Choroid plexus epithelial cell (primary cell): ENCODE measurements around the gene SRC.

ENCODE experiments used
- DNase-seq: peaks from one replicate; pipeline ENCODE4 v3.0.0-alpha.2; 2010; ENCODE audit warnings: low read depth
- H3K4me3 ChIP-seq: 2 replicates; pipeline ENCODE4 v1.5.1; 2011; ENCODE audit warnings: low read depth, mild to moderate bottlenecking, control low read depth, low read length, moderate library complexity
- TF ChIP-seq, protein P1 (sequence below): conservative IDR thresholded peaks from 2 replicates; pipeline ENCODE4 v1.5.1; 2011; ENCODE audit warnings: low read depth, mild to moderate bottlenecking, control low read depth, inconsistent platforms, low read length, moderate library complexity

SRC gene

DNA sequence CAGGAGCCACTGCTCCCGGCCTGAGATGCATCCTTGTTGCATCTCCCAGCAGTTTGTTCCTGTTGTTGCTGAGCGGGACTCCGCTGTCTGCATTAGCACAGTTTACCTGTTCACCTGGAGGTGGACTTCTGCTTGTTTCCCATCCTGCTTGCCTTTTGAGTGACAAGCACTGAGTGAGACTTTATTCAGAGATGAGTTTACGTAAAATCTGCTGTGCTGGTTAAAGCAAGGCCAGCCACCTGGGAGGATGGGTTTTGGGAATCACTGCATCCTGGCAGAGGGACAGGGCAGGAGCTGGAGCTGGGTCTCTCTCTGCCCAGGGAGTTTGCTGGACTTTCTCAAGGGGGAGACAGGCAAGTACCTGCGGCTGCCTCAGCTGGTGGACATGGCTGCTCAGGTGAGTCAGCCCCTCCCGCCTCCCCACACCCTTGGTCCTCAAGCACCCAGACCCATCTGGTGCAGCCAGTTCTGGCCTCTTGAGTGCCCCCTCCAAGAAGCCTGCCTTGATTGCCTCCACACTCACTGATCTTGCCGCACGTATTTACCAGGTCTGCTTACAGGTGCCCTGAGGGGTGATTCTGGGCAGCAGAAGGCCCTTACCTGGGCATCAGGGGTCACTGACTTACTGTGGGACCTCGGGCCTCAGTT lies 55.5 kb downstream of the SRC start:
- TF ChIP-seq, protein P1, sequence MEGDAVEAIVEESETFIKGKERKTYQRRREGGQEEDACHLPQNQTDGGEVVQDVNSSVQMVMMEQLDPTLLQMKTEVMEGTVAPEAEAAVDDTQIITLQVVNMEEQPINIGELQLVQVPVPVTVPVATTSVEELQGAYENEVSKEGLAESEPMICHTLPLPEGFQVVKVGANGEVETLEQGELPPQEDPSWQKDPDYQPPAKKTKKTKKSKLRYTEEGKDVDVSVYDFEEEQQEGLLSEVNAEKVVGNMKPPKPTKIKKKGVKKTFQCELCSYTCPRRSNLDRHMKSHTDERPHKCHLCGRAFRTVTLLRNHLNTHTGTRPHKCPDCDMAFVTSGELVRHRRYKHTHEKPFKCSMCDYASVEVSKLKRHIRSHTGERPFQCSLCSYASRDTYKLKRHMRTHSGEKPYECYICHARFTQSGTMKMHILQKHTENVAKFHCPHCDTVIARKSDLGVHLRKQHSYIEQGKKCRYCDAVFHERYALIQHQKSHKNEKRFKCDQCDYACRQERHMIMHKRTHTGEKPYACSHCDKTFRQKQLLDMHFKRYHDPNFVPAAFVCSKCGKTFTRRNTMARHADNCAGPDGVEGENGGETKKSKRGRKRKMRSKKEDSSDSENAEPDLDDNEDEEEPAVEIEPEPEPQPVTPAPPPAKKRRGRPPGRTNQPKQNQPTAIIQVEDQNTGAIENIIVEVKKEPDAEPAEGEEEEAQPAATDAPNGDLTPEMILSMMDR, result no peak
- no peak overlapping the region for H3K4me3 ChIP-seq
- no peak for DNase-seq

DNA sequence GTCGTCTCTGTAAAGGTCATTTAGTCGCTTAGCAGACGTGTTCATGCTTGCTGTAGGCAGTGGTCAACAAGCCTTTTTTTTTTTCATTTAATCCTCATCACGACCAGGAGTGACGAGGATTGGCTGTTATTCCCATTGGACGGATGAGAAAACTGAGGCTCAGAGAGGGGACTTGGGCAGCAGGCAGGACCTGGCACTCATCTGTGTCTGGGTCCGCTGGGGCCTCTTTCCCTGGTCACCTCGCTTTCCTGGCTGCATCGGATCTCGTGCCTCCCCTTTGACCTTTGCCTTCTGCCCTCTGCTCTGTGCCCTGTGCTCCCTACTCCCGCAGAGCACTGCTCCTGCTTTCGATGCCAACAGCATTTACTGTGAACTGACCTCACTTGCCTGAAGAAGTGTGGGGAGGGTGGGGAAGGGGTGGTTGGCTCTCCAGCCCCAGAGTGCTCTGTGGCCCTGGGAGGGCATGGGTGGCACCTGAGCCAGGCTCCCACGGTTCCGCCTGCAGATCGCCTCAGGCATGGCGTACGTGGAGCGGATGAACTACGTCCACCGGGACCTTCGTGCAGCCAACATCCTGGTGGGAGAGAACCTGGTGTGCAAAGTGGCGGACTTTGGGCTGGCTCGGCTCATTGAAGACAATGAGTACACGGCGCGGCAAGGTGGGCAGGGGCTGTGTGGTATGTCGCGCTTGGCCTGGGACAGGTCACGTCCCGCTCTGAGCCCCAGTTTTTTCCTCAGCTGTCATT lies 56.2 kb downstream of the SRC start:
- DNase-seq, result no peak
- TF ChIP-seq, protein P1, result no peak
- H3K4me3 ChIP-seq, result no peak overlapping the region

DNA sequence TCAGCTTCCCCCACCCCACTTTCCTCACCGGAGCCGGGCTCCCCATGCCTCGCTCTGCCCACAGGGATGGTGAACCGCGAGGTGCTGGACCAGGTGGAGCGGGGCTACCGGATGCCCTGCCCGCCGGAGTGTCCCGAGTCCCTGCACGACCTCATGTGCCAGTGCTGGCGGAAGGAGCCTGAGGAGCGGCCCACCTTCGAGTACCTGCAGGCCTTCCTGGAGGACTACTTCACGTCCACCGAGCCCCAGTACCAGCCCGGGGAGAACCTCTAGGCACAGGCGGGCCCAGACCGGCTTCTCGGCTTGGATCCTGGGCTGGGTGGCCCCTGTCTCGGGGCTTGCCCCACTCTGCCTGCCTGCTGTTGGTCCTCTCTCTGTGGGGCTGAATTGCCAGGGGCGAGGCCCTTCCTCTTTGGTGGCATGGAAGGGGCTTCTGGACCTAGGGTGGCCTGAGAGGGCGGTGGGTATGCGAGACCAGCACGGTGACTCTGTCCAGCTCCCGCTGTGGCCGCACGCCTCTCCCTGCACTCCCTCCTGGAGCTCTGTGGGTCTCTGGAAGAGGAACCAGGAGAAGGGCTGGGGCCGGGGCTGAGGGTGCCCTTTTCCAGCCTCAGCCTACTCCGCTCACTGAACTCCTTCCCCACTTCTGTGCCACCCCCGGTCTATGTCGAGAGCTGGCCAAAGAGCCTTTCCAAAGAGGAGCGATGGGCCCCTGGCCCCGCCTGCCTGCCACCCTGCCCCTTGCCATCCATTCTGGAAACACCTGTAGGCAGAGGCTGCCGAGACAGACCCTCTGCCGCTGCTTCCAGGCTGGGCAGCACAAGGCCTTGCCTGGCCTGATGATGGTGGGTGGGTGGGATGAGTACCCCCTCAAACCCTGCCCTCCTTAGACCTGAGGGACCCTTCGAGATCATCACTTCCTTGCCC lies 57.4 kb downstream of the SRC start:
- TF ChIP-seq, protein P1, result no peak
- no peak overlapping the region for H3K4me3 ChIP-seq
- no peak for DNase-seq

DNA sequence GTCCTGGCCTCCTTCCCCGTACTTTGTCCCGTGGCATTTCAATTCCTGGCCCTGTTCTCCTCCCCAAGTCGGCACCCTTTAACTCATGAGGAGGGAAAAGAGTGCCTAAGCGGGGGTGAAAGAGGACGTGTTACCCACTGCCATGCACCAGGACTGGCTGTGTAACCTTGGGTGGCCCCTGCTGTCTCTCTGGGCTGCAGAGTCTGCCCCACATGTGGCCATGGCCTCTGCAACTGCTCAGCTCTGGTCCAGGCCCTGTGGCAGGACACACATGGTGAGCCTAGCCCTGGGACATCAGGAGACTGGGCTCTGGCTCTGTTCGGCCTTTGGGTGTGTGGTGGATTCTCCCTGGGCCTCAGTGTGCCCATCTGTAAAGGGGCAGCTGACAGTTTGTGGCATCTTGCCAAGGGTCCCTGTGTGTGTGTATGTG lies 58.5 kb downstream of the SRC start:
- TF ChIP-seq, protein P1, result no peak
- no peak for DNase-seq

DNA sequence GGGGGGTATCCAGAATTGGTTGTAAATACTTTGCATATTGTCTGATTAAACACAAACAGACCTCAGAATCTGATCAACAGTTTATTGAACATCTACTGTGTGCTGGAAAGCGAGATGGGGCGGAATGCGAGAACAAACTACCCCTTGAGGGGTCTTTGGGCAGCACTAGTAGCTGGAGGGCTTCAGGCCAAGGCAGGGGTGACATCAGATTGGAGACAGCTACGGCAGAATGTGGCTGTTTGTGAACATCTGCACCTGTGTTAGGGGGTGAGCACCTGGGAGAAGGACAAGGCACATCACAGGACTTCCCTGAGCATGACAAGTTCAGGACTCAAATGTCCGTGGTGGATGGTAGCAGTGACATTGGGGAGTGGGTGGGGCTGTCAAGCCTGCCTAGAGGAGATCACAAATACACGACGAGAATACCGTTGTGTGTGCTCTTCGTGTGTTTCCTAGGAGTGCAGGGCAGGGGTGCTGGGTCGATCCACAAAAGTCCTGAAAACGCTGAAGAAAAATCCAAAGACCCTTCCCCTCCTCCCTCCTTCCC lies 59.5 kb downstream of the SRC start:
- H3K4me3 ChIP-seq, result no peak overlapping the region
- TF ChIP-seq, protein P1, result no peak
- DNase-seq, result no peak

More for the DNA sequence above, 58.5 kb downstream of the SRC start:
- no peak overlapping the region for H3K4me3 ChIP-seq

DNA sequence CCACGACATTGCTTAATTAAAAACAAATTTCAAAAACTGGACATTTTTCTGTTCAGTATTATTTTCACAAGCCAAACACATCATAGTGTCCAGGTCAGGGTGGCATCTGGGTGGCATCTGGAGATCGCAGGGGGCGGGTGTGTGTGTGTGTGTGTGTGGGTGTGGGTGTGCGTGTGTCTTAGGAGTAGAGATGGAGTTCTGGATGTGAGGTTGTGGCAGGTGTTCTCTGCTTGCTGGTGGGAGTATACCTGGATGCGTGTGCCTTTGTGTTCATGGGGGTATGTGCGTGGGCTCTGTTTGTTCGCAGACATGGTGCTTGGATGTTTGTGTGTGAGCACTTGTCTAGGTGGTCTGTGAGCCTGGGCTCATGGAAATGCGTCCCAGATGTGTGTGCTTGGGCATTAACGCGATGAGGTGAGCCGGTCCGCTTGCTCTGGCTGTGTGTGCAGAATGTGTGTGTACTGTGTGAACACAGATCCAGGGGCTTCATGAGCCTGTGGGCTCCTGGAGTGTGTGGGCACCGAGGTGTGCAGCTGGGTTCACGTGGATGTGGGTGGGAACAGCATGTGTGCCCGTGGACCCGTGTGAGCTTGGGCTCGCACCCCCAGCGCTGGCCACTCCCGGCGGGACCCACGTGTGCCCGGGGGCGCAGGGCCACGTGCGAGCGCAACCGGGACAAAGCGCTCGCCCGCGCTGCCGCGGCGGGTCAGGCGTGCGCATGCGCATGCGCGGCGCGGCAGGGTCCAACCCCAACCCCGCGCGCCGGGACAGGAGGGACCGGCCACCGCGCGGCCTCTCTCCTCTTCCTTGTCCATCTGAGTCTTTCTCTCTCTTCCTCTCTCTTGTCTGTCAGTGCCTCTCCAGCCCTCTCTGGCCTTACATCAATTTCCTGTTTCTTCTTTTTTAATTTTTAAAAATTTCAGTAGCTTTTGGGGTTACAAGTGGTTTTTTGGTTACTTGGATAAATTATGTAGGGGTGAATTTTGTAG lies 60.4 kb downstream of the SRC start:
- peak overlapping the region; percentile 45 for H3K4me3 ChIP-seq
- DNase-seq, result no peak
- TF ChIP-seq, protein P1, result no peak
